Measurements from ENCODE around the gene TEX51.

TEX51 gene

GRCh38 chr2:126911111-126911796 lies 12.6 kb downstream of the TEX51 start:
- intact Hi-C loops (cut with DNase I), result no loop called here
- DNase-seq, result peak in 2 of 10 donors; percentile 4 to 50

- intact Hi-C loops (cut with DNase I), result no loop called here
- peak in 1 of 10 donors; percentile 4 for DNase-seq
Observed at GRCh38 chr2:126912201-126912600, 13.5 kb downstream of the TEX51 start.

GRCh38 chr2:126913329-126913728 lies 14.6 kb downstream of the TEX51 start:
- DNase-seq, result no peak
- intact Hi-C loops (cut with DNase I), result no loop called here

DNA sequence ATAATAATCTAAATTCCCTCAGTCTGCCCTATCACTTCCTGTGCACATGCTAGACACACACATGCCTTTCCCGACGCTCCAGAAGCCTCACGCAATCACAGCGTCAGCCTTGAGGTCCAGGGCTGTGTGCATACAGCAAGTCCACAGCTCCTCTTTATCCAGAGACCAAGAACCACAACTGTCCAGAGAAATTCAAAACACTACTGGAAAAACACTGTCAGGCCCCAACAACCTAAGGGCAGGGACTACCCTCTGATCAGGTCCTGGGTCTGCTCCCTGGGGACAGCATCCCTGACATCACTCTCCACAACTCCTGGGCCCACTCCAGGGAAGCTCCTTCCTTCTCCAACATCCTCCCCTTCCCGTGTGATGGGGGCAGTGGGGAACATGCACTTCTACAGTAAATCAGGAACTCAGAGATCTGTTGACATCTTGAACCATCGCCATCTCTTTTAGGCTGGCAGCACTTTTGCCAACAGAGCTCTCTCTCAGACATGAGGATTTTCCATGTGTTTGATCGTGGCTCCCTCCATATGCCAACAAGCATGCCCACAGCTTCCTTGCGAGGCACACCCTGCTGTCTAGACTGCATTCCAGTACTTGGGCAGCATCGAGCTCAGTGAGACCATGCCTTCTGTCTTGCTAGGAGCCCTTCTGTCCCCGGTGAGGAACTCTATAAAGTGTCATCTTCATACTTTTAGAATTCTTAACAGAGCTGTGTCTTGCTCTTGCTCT lies 15.4 kb downstream of the TEX51 start:
- no peak for DNase-seq
- intact Hi-C loops (cut with DNase I), result no loop called here

DNA sequence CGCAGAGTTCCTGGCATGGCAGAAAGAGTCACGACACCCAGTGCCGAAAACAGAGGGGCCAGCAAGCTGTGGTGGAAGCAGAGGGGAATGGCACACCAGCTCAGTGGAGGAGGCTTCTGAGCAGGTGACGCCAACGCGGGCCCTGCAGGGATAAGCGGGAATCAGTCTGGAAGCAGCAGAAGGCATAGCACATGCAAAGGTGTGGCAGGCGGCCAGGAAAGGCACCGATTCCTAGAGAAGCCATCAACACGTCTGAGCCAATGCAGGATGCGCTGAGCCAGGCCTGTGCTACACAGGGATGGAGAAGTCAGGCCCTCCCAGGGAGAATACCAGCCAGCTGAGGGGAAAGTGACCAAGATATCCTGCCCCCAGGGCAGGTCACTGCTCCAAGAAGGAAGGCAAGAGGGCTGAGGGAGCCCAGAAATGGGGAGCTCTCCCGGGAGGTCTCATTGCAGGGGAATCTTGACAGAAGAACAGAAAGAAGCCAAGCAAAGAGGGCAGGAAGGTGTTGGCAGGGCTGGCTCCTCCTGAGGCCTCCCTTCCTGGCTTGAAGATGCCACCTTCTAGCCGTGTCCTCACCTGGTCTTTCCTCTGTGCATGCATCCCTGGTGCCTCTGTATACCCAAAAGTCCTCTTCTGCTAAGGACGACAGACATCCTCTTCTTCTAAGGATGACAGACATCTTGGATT lies 16.3 kb downstream of the TEX51 start:
- DNase-seq, result peak in 9 of 10 donors; percentile 24 to 95 (median 64)
- intact Hi-C loops (cut with DNase I), result no loop called here

DNA sequence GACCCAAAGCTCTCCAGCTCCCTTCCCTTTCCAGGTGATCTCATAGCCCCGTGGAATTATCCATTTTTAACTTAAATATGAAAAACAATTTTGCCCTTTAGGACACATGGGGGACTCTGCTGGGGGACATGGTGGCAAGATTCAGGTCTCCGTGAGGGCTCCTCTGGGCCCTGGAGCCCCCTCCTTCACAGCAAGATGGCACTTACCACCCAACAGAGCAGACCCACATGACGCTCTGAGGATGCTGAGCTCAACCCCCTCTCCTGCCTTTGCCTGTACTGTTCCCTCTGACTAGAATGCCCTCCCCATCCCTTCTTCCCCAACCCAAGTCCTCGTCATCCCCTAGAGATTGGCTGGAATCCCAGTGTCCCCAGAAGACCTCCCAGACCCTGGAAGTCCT lies 17.2 kb downstream of the TEX51 start:
- no peak for DNase-seq
- intact Hi-C loops (cut with DNase I), result no loop called here

DNA sequence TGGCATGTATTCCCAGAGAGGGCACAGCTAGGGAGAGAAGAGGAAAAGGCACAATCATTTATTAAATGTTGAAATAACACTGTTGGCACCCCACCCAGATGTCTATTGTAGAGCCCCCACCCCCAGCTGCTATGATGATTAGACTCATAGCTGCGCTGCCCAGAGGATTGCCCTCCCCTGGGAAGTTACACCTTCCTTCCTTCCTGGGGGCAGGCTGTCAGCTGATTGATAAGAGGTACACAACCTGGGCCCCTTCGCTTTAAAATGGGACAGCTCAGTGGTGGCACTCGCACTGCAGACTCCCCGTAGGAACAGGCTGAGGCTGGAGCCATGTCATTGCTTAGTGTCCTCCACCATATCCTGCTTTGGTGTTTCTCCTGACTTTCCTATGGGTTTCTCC lies 18.1 kb downstream of the TEX51 start:
- no peak for DNase-seq
- intact Hi-C loops (cut with DNase I), result no loop called here

GRCh38 chr2:126921066-126921465 lies 22.4 kb downstream of the TEX51 start:
- intact Hi-C loops (cut with DNase I), result no loop called here
- DNase-seq, result no peak

GRCh38 chr2:126930970-126931590 lies 32.4 kb downstream of the TEX51 start:
- peak in 2 of 10 donors; percentile 22 to 54 for DNase-seq
- intact Hi-C loops (cut with DNase I), result no loop called here

DNA sequence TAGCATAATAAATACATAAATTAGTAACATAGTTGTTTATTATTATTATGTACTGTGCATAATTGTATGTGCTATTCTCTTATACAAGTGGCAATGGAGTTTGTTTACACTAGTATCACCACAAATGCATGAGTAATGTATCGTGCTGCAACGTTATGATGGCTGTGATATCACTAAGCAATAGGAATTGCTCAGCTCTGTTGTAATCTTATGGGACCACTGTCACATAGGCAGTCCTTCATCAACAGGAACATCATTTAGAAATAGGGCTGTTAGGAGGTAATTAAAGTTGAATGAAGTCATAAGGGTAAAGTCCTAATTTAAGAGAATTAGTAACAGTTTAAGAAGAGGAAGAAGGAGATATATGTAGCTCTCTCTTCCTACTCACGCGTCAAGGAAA lies 33.8 kb downstream of the TEX51 start:
- intact Hi-C loops (cut with DNase I), result no loop called here
- no peak for DNase-seq

DNA sequence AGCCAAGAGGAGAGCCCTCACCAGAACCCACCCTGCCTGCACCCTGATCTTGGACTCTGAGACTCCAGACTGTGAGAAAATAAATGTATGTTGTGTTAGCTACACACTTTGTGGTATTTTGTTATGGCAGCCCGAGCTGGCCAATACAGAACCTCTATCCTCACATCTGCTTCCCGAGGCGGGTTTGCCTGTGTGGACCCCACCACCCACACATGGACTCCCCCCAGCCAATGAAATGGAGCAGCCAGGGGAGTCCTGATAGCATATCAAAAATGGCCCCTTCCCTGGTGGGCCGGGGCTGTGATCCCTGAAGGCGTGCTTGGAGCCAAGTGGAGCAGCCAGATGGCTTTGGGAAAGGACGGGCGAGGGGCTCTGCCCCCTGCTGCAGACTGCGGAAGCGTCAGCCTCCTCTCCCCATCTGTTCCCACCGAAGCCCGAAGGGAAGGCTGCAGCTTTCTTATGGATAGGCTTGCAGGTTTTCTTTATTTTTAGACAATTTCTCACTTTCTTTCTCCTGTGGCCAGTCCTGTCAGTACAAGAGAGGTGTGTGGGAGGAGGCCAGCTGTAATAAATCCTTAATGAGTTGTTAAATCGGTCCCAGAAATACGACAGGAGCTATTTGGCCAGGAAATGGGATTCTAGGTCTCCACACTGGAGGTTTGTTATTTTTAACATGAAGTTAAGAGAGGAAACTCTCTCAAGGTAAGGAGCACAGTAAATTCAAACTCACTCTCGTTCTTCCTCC lies 34.4 kb downstream of the TEX51 start:
- DNase-seq, result peak in 2 of 10 donors; percentile 73 to 76
- intact Hi-C loops (cut with DNase I), result no loop called here

DNA sequence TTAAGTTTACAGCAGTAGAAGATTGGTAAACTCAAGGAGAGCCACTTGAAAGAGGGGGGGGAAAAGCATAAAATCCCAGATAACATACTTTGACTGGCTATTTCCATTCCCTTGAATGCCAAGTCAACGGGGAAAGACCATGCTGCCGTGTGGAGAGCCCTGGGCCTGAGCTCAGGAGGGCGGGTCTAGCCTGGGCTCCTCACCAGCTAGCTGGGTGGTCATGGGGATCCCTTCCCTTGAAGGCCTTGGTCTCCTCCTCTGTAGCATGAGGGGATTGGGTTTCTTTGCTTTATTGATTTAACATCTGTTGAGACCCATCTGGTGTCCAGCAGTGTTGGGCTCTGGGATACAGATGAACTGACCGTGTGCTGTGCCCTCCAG lies 35.0 kb downstream of the TEX51 start:
- intact Hi-C loops (cut with DNase I), result no loop called here
- DNase-seq, result peak in 2 of 10 donors; percentile 39 to 50

GRCh38 chr2:126934809-126935208 lies 36.1 kb downstream of the TEX51 start:
- peak in 1 of 10 donors; percentile 43 for DNase-seq
- intact Hi-C loops (cut with DNase I), result no loop called here

DNA sequence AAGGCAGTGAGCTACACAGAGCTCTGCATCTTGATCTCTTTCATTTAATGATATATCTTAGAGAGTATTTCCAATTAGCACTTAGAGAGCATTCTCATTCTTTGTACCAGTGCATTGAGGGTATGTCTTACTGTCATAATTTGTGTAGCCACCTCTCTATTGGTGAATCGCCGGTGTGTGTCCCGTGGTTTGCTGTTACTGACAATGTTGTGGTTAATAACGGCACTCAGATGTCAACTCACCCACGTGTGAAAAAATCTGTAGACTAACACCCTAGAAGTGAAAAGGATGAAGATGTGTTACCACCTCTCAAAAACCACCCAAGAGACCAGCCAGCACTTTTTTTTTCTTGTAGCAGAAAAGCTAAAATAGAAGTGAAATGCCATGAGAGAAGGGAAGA lies 37.1 kb downstream of the TEX51 start:
- intact Hi-C loops (cut with DNase I), result no loop called here
- no peak for DNase-seq

GRCh38 chr2:126936219-126936723 lies 37.6 kb downstream of the TEX51 start:
- DNase-seq, result peak in 1 of 10 donors; percentile 47

GRCh38 chr2:126940331-126940730 lies 41.6 kb downstream of the TEX51 start:
- no peak for DNase-seq
- intact Hi-C loops (cut with DNase I), result no loop called here

More at GRCh38 chr2:126936219-126936723, 37.6 kb downstream of the TEX51 start:
- intact Hi-C loops (cut with DNase I), result no loop called here

DNA sequence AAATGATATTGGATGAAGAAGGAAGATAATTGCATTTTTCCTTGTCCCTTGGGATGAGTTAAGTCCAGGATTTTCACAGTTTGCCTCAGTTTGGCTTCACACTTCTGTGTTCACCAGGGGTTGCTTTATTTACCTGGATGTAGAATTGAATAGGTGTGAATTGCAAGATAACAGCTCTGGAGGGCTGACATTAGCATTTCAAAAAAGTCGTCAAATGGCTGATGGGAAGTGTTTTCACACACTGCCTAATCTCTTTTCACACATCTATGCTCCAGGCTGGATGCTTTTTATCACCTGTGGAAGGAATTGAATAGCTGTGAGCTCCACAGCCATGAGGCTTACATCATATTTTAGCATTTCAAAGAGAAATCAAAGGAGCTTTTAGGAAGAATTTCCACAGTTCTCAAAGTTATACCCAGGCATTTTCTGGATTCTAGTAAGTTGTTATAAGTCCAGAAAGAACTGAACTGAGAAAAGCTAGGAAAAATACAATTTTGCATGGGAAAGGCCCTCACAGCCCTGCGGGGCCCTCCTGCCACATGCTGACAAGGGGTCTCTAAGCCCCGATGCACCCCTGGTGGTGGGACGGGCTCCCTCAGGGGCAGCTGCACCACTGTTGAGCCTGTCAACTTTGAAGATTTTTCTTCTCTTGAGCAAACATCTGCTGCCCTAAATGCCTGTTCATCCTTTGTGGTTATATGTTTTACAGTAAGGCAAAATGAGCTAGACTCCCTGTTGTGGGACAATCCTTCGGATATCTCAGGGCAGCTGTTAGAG lies 43.9 kb downstream of the TEX51 start:
- intact Hi-C loops (cut with DNase I), result no loop called here
- DNase-seq, result no peak

DNA sequence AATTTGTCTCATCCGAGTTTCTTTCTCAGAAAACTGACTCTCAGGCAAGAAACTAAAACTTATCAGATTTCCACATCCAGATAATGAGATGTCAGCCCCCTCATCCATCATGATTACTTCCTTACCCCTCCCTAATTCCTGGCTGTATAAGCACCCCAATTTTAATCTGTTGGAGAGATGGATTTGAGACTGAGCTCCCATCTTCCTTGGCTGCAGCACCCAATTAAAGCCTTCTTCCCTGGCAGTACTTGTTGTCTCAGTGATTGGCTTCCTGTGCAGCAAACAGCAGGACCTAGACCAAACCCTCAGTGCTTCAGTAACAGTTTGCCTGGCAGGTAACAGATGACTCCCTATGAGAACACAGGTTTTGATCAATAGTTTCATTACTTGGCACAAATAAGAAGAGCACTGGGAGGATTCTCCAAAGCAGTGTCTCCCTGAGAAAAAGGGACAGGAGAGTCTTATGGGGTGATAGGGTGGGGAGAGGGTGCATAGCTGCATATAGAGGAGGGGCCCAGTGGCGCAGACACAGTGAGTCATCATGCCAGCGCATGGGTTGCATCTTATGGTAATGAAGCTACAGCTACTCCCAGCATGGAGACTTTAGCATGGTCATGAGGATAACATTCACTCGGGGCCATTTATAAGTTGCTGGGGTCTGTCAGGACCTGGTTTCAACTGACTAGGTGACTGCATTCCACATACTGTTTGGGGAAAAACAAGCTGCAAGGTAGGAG lies 45.1 kb downstream of the TEX51 start:
- no peak for DNase-seq
- intact Hi-C loops (cut with DNase I), result no loop called here

DNA sequence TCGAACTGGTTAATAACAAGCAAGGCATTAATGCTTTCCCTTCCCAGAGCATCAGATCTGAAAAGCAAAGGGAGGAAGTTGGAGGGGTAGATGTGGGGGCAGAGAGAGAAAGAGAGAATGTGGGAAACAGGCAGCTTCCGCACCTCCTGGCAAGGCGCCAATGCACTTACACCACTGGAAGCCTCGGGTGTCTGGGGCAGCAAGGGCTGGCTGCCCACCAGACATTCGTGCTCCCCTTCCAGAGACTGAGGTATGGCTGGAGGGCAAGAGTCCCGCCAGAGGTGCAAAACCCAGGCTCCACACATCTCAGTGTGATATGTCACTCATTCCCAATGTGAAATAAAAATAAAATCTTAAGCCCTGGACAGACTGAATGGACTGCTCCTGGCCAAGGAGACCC lies 46.4 kb downstream of the TEX51 start:
- DNase-seq, result peak in 1 of 10 donors; percentile 59
- intact Hi-C loops (cut with DNase I), result no loop called here
